Neural cell (in vitro differentiated cells): Measurements from ENCODE around the gene TET1. TPM values are rescaled to one million over a fixed set of nuclear protein-coding genes. Genes with fewer than 3 reads are reported as not detected.
"Not testable (repeated sequence)": the region's sequence is repeated elsewhere in the genome, so short reads cannot be mapped to it uniquely, and the experiment has no call there.

ENCODE experiments used
- H2AFZ ChIP-seq: fragments of 200-600, 300-800 bp; sonication (generic), shearing (Covaris generic); 2 replicates; pipeline ENCODE4 v1.6.0; 2014; ENCODE audit warnings: low read depth, mild to moderate bottlenecking, antibody characterized with exemption, low read length, moderate library complexity
- H3F3A ChIP-seq: fragments of 200-600 bp; shearing (Covaris generic); 2 replicates; pipeline ENCODE4 v1.6.1; 2016; ENCODE audit warnings: mild to moderate bottlenecking, moderate library complexity, mixed read lengths, antibody characterized with exemption, low read length; ENCODE audit not compliant: insufficient read depth, poor library complexity, severe bottlenecking
- H3K27ac ChIP-seq: fragments of 200-600, 300-800 bp; sonication (generic), shearing (Covaris generic); 2 replicates; pipeline ENCODE4 v1.5.1; 2014; ENCODE audit warnings: mild to moderate bottlenecking, low read length, moderate library complexity
- H3K27me3 ChIP-seq: fragments of 300-800, 200-600 bp; sonication (generic), shearing (Covaris generic); 2 replicates; pipeline ENCODE4 v1.6.0; 2014; ENCODE audit warnings: mild to moderate bottlenecking, low read depth, low read length, moderate library complexity; ENCODE audit not compliant: insufficient read depth
- H3K36me3 ChIP-seq: fragments of 300-800, 200-600 bp; sonication (generic), shearing (Covaris generic); 2 replicates; pipeline ENCODE4 v1.5.1; 2014; ENCODE audit warnings: mild to moderate bottlenecking, antibody characterized with exemption, low read length, moderate library complexity; ENCODE audit not compliant: insufficient read depth
- H3K4me2 ChIP-seq: fragments of 300-800, 200-600 bp; sonication (generic), shearing (Covaris generic); 2 replicates; pipeline ENCODE4 v1.6.0; 2014; ENCODE audit warnings: mild to moderate bottlenecking, low read length
- H3K4me3 ChIP-seq: fragments of 300-800, 200-600 bp; sonication (generic), shearing (Covaris generic); 2 replicates; pipeline ENCODE4 v1.5.1; 2014; ENCODE audit warnings: mild to moderate bottlenecking, low read length, moderate library complexity
- H3K79me2 ChIP-seq: fragments of 200-600 bp; shearing (Covaris generic); replicated peaks from 2 replicates; pipeline ENCODE4 v1.6.0; 2014; ENCODE audit warnings: mild to moderate bottlenecking, low read length, moderate library complexity; ENCODE audit not compliant: insufficient read depth
- H3K9ac ChIP-seq: fragments of 300-800, 200-600 bp; sonication (generic), shearing (Covaris generic); 2 replicates; pipeline ENCODE4 v1.6.1; 2016; ENCODE audit warnings: mild to moderate bottlenecking, low read length, mixed read lengths
- H3K9me2 ChIP-seq: fragments of 200-600 bp; shearing (Covaris generic); 2 replicates; pipeline ENCODE4 v1.6.1; 2016; ENCODE audit warnings: mild to moderate bottlenecking, low read length, mixed read lengths; ENCODE audit not compliant: insufficient read depth
- H3K9me3 ChIP-seq: fragments of 200-600, 300-800 bp; sonication (generic), shearing (Covaris generic); 2 replicates; pipeline ENCODE4 v1.6.1; 2016; ENCODE audit warnings: mild to moderate bottlenecking, mixed run types, low read length, moderate library complexity, mixed read lengths
- H4K20me1 ChIP-seq: fragments of 200-600 bp; shearing (Covaris generic); 2 replicates; pipeline ENCODE4 v1.6.1; 2016; ENCODE audit warnings: mild to moderate bottlenecking, mixed run types; ENCODE audit not compliant: insufficient read depth
- EP300 ChIP-seq: fragments of 450-650 bp; conservative IDR thresholded peaks from 2 replicates; pipeline ENCODE4 v1.6.1; 2014; ENCODE audit warnings: antibody characterized with exemption, mild to moderate bottlenecking, moderate library complexity; ENCODE audit not compliant: poor library complexity, severe bottlenecking
- EZH2 ChIP-seq: fragments of 200-600, 300-800 bp; shearing (Covaris generic), sonication (generic); IDR thresholded peaks from 2 replicates; pipeline ENCODE4 v1.6.1; 2014; ENCODE audit warnings: antibody characterized with exemption, low read length, borderline replicate concordance, mild to moderate bottlenecking; ENCODE audit not compliant: insufficient read depth, poor library complexity, severe bottlenecking
- MXI1 ChIP-seq: fragments of 450-650 bp; conservative IDR thresholded peaks from 2 replicates; pipeline ENCODE4 v1.6.1; 2014; ENCODE audit warnings: antibody characterized with exemption, mild to moderate bottlenecking; ENCODE audit not compliant: poor library complexity, severe bottlenecking
- POLR2AphosphoS5 ChIP-seq: IDR thresholded peaks from 2 replicates; pipeline ENCODE4 v1.6.1; 2012
- RAD21 ChIP-seq: fragments of 450-650 bp; conservative IDR thresholded peaks from 2 replicates; pipeline ENCODE4 v1.6.1; 2014; ENCODE audit warnings: antibody characterized with exemption, mild to moderate bottlenecking, moderate library complexity
- SMC3 ChIP-seq: fragments of 450-650 bp; conservative IDR thresholded peaks from 2 replicates; pipeline ENCODE4 v1.6.1; 2014; ENCODE audit warnings: antibody characterized with exemption, mild to moderate bottlenecking, moderate library complexity; ENCODE audit not compliant: poor library complexity
- TAF1 ChIP-seq: IDR thresholded peaks from 2 replicates; pipeline ENCODE4 v1.6.1; 2012; ENCODE audit warnings: low read depth
- polyA plus RNA-seq: library from polyadenylated mRNA; depleted of rRNA; stranded (reverse); fragments of >200 nt; gene quantifications from 2 replicates; pipeline ENCODE4 v1.2.3, GENCODE V29; 2014
- TF ChIP-seq, protein P1 (sequence below): IDR thresholded peaks from 2 replicates; pipeline ENCODE4 v1.6.1; 2012; ENCODE audit warnings: borderline replicate concordance
- TF ChIP-seq, protein P2 (sequence below): fragments of 450-650 bp; IDR thresholded peaks from 2 replicates; pipeline ENCODE4 v1.5.1; 2014; ENCODE audit warnings: antibody characterized with exemption, mild to moderate bottlenecking, moderate library complexity; ENCODE audit not compliant: poor library complexity, severe bottlenecking

TET1 gene
- polyA plus RNA-seq, 1 donor from 2014 or later: 3.6 TPM

DNA sequence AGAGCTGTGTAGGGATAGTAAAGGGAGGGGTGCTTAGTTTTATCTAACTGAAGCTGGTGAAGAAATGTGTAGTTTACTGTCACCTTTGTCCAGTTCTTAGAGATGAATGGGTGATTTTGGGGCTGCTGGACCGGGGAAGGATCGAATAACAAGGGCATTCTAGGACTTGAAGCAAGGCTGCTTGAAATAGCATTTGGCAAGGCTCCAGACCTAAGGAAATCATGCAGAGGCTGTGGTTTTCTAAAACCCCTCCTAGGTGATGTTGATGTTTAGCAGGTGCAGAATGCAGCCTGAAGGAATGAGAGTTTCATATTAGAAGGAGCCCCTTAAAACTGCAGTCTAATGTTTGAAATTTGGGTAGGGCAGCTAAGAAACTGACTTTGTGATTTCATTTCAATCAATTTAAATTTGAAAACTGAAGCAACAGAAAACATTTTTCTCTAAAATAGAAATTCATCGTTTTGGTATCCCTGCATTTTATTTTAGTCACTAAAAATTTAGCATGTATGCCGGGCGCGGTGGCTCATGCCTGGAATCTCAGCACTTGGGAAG is 68.5 kb downstream of the TET1 start:
- H2AFZ ChIP-seq: no peak overlapping the region
- H3F3A ChIP-seq: no peaks in the 10 kb centered on the region
- TF ChIP-seq, protein P1, sequence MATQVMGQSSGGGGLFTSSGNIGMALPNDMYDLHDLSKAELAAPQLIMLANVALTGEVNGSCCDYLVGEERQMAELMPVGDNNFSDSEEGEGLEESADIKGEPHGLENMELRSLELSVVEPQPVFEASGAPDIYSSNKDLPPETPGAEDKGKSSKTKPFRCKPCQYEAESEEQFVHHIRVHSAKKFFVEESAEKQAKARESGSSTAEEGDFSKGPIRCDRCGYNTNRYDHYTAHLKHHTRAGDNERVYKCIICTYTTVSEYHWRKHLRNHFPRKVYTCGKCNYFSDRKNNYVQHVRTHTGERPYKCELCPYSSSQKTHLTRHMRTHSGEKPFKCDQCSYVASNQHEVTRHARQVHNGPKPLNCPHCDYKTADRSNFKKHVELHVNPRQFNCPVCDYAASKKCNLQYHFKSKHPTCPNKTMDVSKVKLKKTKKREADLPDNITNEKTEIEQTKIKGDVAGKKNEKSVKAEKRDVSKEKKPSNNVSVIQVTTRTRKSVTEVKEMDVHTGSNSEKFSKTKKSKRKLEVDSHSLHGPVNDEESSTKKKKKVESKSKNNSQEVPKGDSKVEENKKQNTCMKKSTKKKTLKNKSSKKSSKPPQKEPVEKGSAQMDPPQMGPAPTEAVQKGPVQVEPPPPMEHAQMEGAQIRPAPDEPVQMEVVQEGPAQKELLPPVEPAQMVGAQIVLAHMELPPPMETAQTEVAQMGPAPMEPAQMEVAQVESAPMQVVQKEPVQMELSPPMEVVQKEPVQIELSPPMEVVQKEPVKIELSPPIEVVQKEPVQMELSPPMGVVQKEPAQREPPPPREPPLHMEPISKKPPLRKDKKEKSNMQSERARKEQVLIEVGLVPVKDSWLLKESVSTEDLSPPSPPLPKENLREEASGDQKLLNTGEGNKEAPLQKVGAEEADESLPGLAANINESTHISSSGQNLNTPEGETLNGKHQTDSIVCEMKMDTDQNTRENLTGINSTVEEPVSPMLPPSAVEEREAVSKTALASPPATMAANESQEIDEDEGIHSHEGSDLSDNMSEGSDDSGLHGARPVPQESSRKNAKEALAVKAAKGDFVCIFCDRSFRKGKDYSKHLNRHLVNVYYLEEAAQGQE: no peak
- TF ChIP-seq EZH2 (no peak), EP300 (no peak), RAD21 (no peak), SMC3 (no peak), POLR2AphosphoS5 (no peak), MXI1 (no peak), TAF1 (no peak)
- TF ChIP-seq, protein P2, sequence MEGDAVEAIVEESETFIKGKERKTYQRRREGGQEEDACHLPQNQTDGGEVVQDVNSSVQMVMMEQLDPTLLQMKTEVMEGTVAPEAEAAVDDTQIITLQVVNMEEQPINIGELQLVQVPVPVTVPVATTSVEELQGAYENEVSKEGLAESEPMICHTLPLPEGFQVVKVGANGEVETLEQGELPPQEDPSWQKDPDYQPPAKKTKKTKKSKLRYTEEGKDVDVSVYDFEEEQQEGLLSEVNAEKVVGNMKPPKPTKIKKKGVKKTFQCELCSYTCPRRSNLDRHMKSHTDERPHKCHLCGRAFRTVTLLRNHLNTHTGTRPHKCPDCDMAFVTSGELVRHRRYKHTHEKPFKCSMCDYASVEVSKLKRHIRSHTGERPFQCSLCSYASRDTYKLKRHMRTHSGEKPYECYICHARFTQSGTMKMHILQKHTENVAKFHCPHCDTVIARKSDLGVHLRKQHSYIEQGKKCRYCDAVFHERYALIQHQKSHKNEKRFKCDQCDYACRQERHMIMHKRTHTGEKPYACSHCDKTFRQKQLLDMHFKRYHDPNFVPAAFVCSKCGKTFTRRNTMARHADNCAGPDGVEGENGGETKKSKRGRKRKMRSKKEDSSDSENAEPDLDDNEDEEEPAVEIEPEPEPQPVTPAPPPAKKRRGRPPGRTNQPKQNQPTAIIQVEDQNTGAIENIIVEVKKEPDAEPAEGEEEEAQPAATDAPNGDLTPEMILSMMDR: no peak
- H3K27ac ChIP-seq: no peak overlapping the region
- no peak overlapping the region for H3K9ac ChIP-seq
- no peaks in the 10 kb centered on the region for H4K20me1 ChIP-seq
- H3K79me2 ChIP-seq: peaks cover 23% of the 10 kb centered on the region
- no peaks in the 10 kb centered on the region for H3K9me2 ChIP-seq
- H3K27me3 ChIP-seq: no peaks in the 10 kb centered on the region
- H3K36me3 ChIP-seq: no peaks in the 10 kb centered on the region
- no peaks in the 10 kb centered on the region for H3K9me3 ChIP-seq
- H3K4me3 ChIP-seq: no peak overlapping the region
- no peak overlapping the region for H3K4me2 ChIP-seq

GRCh38 chr10:68632271-68632560 is 72.1 kb downstream of the TET1 start:
- H3F3A ChIP-seq, H3K27ac ChIP-seq, H3K4me2 ChIP-seq, H4K20me1 ChIP-seq, H3K4me3 ChIP-seq, H2AFZ ChIP-seq, H3K27me3 ChIP-seq, H3K9me2 ChIP-seq, H3K9ac ChIP-seq, H3K36me3 ChIP-seq, H3K9me3 ChIP-seq: not testable (repeated sequence)
- peaks cover 30% of the 10 kb centered on the region for H3K79me2 ChIP-seq

DNA sequence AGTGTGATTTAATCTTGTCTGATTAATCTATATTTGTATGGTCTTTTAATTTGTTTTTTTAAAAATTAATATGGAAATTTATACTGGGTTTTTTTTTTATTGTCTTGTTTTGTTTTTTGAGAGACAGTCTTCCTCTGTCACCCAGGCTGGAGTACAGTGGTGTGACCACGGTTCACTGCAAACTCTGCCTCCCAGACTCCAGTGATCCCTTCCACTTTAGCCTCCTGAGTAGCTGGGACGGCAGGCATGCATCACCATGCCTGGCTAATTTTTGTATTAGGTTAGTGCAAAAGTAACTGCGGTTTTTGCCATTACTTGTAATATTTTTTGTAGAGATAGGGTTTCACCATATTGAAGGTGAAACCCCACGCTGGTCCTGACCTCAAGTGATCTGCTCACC is 73.1 kb downstream of the TET1 start:
- Histone ChIP-seq H4K20me1 (no peaks in the 10 kb centered on the region), H3K79me2 (peaks cover 30% of the 10 kb centered on the region), H2AFZ (no peak overlapping the region), H3K9me3 (no peaks in the 10 kb centered on the region), H3K27me3 (no peaks in the 10 kb centered on the region), H3K36me3 (no peaks in the 10 kb centered on the region), H3K4me3 (no peak overlapping the region), H3K9me2 (no peaks in the 10 kb centered on the region), H3K9ac (no peak overlapping the region), H3K4me2 (no peak overlapping the region), H3K27ac (no peak overlapping the region), H3F3A (no peaks in the 10 kb centered on the region)
- TF ChIP-seq SMC3 (no peak), EZH2 (no peak), MXI1 (no peak), POLR2AphosphoS5 (no peak), RAD21 (no peak), EP300 (no peak), TAF1 (no peak)
- TF ChIP-seq, protein P1: no peak
- TF ChIP-seq, protein P2: no peak
